GM21576 (cell line): ENCODE measurements around the gene PRSS21.

Experiments
- ATAC-seq: cut with Tn5 transposase; IDR thresholded peaks from one replicate; pipeline ENCODE4 v1.9.1; 2021; ENCODE audit warnings: mild to moderate bottlenecking, moderate library complexity; ENCODE audit not compliant: unreplicated experiment

The PRSS21 gene

GRCh38 chr16:2816751-2817339, at the start of gene PRSS21:
PRSS21 (plus strand) TSS chr16:2817237; CDS start chr16:2817269, 32 bp downstream.
- no peak for ATAC-seq

GRCh38 chr16:2767891-2768290, 49.1 kb upstream of the PRSS21 start:
- ATAC-seq: no peak

- ATAC-seq: no peak
Measured at GRCh38 chr16:2768403-2769089, 48.5 kb upstream of the PRSS21 start.

- no peak for ATAC-seq
Measured at GRCh38 chr16:2769100-2769529, 47.9 kb upstream of the PRSS21 start.

- ATAC-seq: no peak
Measured at GRCh38 chr16:2769675-2770056, 47.4 kb upstream of the PRSS21 start.

GRCh38 chr16:2770057-2770951, 46.7 kb upstream of the PRSS21 start:
- no peak for ATAC-seq

GRCh38 chr16:2771496-2772402, 45.3 kb upstream of the PRSS21 start:
- no peak for ATAC-seq

GRCh38 chr16:2773188-2773968, 43.7 kb upstream of the PRSS21 start:
- ATAC-seq: no peak

- ATAC-seq: no peak
Measured at GRCh38 chr16:2774161-2774891, 42.7 kb upstream of the PRSS21 start.

- ATAC-seq: no peak
Measured at GRCh38 chr16:2775131-2775716, 41.8 kb upstream of the PRSS21 start.

GRCh38 chr16:2775765-2776499, 41.1 kb upstream of the PRSS21 start:
- ATAC-seq: no peak

GRCh38 chr16:2776500-2777139, 40.4 kb upstream of the PRSS21 start:
- ATAC-seq: peak; percentile 13

GRCh38 chr16:2777231-2777902, 39.7 kb upstream of the PRSS21 start, which contains the start of gene ELOB:
ELOB (minus strand) TSS chr16:2777280; CDS start chr16:2777239, 41 bp downstream.
- ATAC-seq: peak; percentile 59

GRCh38 chr16:2777903-2778629, 39.0 kb upstream of the PRSS21 start:
- peak; percentile 4 for ATAC-seq

GRCh38 chr16:2778630-2778958, 38.4 kb upstream of the PRSS21 start:
- ATAC-seq: no peak

- ATAC-seq: no peak
Measured at GRCh38 chr16:2779151-2779920, 37.7 kb upstream of the PRSS21 start.
